ENCODE data around the gene UBASH3B. TPM values are rescaled to one million over a fixed set of nuclear protein-coding genes. Genes with fewer than 3 reads are reported as not detected.
A peak's percentile ranks its signal among the peaks of the same experiment; 100 is the strongest.

The UBASH3B gene
- total RNA-seq, 1 donor from 2014 or later: 62.1 TPM

DNA sequence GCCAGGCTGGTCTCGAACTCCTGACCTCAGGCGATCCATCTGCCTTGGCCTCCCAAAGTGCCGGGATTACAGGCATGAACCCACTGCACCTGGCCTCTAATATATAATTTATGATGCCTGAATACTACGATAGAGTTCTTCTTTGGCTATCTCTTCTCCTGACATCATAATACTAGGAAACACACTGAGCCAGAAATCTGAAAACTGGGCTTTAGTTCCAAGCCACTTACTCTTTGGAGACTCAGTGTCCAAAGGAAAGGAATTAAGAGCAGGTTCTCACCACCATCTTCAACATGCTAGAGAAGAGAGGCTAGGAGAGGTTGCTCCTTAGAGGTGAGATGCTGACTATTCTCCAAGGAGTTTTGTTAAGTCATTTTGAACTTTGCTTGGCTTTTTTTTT lies 52.4 kb downstream of the UBASH3B start:
- Histone ChIP-seq H3K27ac (ENCODE audit: low read depth, low read length) (peak overlapping the region; percentile 58), H3K27me3 (ENCODE audit: insufficient read depth, low read length) (no peaks in the 10 kb centered on the region), H3K9ac (ENCODE audit: low read length) (no peak overlapping the region), H2AFZ (ENCODE audit: low read depth, low read length) (no peak overlapping the region), H3K4me1 (ENCODE audit: insufficient read depth, low read length) (peaks cover 57% of the 10 kb centered on the region), H3K4me2 (ENCODE audit: low read length) (no peak overlapping the region), H3K4me3 (ENCODE audit: insufficient read depth, low read depth, low read length) (no peak overlapping the region), H4K20me1 (ENCODE audit: insufficient read depth, low read length) (no peaks in the 10 kb centered on the region), H3K9me3 (ENCODE audit: insufficient read depth, low read depth, low read length) (no peaks in the 10 kb centered on the region), H3K36me3 (ENCODE audit: insufficient read depth, low read length) (no peaks in the 10 kb centered on the region), H3K79me2 (ENCODE audit: insufficient read depth, low read length) (peaks cover 50% of the 10 kb centered on the region)
- no peak overlapping the region for H3K27ac Mint-ChIP-seq (ENCODE audit: unreplicated experiment)
- peaks cover 12% of the 10 kb centered on the region for H3K36me3 Mint-ChIP-seq (ENCODE audit: low read depth, unreplicated experiment)
- no peaks in the 10 kb centered on the region for H3K9me3 Mint-ChIP-seq (ENCODE audit: unreplicated experiment)
- peaks cover 28% of the 10 kb centered on the region for H3K4me1 Mint-ChIP-seq (ENCODE audit: low read depth, unreplicated experiment)
- no peak for FAIRE-seq
- no peak overlapping the region for H3K4me3 Mint-ChIP-seq (ENCODE audit: unreplicated experiment)
- DNase-seq (ENCODE audit: low read depth): no peak
- TF ChIP-seq EZH2 (IDR thresholded peaks at IDR 0.05; ENCODE audit: insufficient read depth, low read length): no peak
- TF ChIP-seq, protein P1, sequence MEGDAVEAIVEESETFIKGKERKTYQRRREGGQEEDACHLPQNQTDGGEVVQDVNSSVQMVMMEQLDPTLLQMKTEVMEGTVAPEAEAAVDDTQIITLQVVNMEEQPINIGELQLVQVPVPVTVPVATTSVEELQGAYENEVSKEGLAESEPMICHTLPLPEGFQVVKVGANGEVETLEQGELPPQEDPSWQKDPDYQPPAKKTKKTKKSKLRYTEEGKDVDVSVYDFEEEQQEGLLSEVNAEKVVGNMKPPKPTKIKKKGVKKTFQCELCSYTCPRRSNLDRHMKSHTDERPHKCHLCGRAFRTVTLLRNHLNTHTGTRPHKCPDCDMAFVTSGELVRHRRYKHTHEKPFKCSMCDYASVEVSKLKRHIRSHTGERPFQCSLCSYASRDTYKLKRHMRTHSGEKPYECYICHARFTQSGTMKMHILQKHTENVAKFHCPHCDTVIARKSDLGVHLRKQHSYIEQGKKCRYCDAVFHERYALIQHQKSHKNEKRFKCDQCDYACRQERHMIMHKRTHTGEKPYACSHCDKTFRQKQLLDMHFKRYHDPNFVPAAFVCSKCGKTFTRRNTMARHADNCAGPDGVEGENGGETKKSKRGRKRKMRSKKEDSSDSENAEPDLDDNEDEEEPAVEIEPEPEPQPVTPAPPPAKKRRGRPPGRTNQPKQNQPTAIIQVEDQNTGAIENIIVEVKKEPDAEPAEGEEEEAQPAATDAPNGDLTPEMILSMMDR (IDR thresholded peaks at IDR 0.05; ENCODE audit: insufficient read depth, low read depth, low read length): no peak
- H3K27me3 Mint-ChIP-seq (ENCODE audit: low read depth, unreplicated experiment): no peaks in the 10 kb centered on the region

DNA sequence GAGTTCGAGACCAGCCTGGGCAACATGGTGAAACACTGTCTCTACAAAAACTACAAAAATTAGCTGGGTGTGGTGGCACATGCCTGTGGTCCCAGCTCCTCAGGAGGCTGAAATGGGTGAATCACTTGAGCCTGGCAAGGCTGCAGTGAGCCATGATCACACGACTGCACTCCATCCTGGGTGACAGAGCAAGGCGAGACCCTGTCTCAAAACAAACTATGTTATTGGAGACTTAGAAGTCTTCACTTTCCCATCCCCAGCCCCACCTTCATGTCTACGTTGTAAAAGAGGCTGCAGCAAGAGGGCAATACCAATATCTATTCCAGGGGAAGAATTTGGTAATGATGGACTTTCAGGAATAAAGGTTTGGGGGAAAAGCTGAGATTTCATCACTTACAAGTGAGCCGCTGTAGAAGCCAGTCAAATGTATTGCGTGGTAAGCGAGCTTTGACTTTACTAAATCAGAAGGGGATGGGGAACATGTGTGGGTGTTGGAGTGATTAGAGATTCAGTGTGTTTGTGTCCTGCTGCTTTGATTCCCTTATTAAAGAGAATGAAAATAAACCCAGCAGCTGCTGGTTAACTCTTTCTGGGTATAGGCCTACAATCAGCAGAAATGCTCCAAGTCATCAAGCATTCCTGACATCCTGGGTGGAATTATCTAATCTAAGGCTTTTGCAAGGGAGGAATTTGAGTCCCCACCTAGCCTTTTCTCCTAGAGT lies 53.7 kb downstream of the UBASH3B start:
- peaks cover 51% of the 10 kb centered on the region for H3K4me1 ChIP-seq (ENCODE audit: insufficient read depth, low read length)
- peak overlapping the region; percentile 68 for H3K4me2 ChIP-seq (ENCODE audit: low read length)
- Mint-ChIP-seq H3K27me3 (ENCODE audit: low read depth, unreplicated experiment) (no peaks in the 10 kb centered on the region), H3K27ac (ENCODE audit: unreplicated experiment) (peak overlapping the region; percentile 89), H3K36me3 (ENCODE audit: low read depth, unreplicated experiment) (peaks cover 6% of the 10 kb centered on the region), H3K4me3 (ENCODE audit: unreplicated experiment) (peak overlapping the region; percentile 14), H3K9me3 (ENCODE audit: unreplicated experiment) (no peaks in the 10 kb centered on the region), H3K4me1 (ENCODE audit: low read depth, unreplicated experiment) (peaks cover 28% of the 10 kb centered on the region)
- H3K27me3 ChIP-seq (ENCODE audit: insufficient read depth, low read length): no peaks in the 10 kb centered on the region
- H3K9ac ChIP-seq (ENCODE audit: low read length): peak overlapping the region; percentile 76
- H3K9me3 ChIP-seq (ENCODE audit: insufficient read depth, low read depth, low read length): no peaks in the 10 kb centered on the region
- FAIRE-seq (peak; percentile 72), DNase-seq (ENCODE audit: low read depth) (peak; percentile 86)
- peaks cover 50% of the 10 kb centered on the region for H3K79me2 ChIP-seq (ENCODE audit: insufficient read depth, low read length)
- no peaks in the 10 kb centered on the region for H4K20me1 ChIP-seq (ENCODE audit: insufficient read depth, low read length)
- H2AFZ ChIP-seq (ENCODE audit: low read depth, low read length): no peak overlapping the region
- no peak overlapping the region for H3K4me3 ChIP-seq (ENCODE audit: insufficient read depth, low read depth, low read length)
- H3K36me3 ChIP-seq (ENCODE audit: insufficient read depth, low read length): no peaks in the 10 kb centered on the region
- H3K27ac ChIP-seq (ENCODE audit: low read depth, low read length): peak overlapping the region; percentile 86
- TF ChIP-seq, protein P1 (IDR thresholded peaks at IDR 0.05; ENCODE audit: insufficient read depth, low read depth, low read length): no peak
- TF ChIP-seq EZH2 (IDR thresholded peaks at IDR 0.05; ENCODE audit: insufficient read depth, low read length): no peak

DNA sequence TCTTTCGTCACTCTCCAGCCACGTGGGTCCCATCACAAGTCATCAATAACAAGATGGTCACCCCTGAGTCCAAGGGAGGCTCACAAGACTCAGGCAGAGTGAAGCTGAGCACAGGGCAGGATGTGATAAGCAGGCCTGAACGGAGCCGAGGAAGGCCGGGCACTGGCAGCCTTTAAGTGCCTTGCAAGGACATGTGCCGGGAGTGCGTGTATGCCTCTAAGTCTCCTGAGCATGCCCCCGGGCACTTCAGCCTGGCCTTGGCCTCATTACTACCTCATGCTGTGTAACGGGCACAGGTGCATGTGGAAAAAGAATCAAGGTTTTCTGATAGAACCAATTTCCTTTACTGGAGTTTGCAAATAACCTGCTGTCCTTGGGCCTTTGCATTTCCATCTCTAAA lies 55.8 kb downstream of the UBASH3B start:
- H3K4me3 ChIP-seq (ENCODE audit: insufficient read depth, low read depth, low read length): no peak overlapping the region
- no peaks in the 10 kb centered on the region for H4K20me1 ChIP-seq (ENCODE audit: insufficient read depth, low read length)
- Mint-ChIP-seq H3K27me3 (ENCODE audit: low read depth, unreplicated experiment) (no peaks in the 10 kb centered on the region), H3K9me3 (ENCODE audit: unreplicated experiment) (no peaks in the 10 kb centered on the region), H3K27ac (ENCODE audit: unreplicated experiment) (peak overlapping the region; percentile 4), H3K36me3 (ENCODE audit: low read depth, unreplicated experiment) (peaks cover 6% of the 10 kb centered on the region), H3K4me3 (ENCODE audit: unreplicated experiment) (no peak overlapping the region), H3K4me1 (ENCODE audit: low read depth, unreplicated experiment) (peaks cover 35% of the 10 kb centered on the region)
- H3K36me3 ChIP-seq (ENCODE audit: insufficient read depth, low read length): peaks cover 5% of the 10 kb centered on the region
- peaks cover 53% of the 10 kb centered on the region for H3K79me2 ChIP-seq (ENCODE audit: insufficient read depth, low read length)
- H3K4me2 ChIP-seq (ENCODE audit: low read length): no peak overlapping the region
- no peak overlapping the region for H3K27ac ChIP-seq (ENCODE audit: low read depth, low read length)
- DNase-seq (ENCODE audit: low read depth): no peak
- FAIRE-seq: no peak
- no peaks in the 10 kb centered on the region for H3K27me3 ChIP-seq (ENCODE audit: insufficient read depth, low read length)
- peaks cover 51% of the 10 kb centered on the region for H3K4me1 ChIP-seq (ENCODE audit: insufficient read depth, low read length)
- no peaks in the 10 kb centered on the region for H3K9me3 ChIP-seq (ENCODE audit: insufficient read depth, low read depth, low read length)
- TF ChIP-seq, protein P1 (IDR thresholded peaks at IDR 0.05; ENCODE audit: insufficient read depth, low read depth, low read length): no peak
- no peak for TF ChIP-seq EZH2 (IDR thresholded peaks at IDR 0.05; ENCODE audit: insufficient read depth, low read length)
- H2AFZ ChIP-seq (ENCODE audit: low read depth, low read length): no peak overlapping the region
- no peak overlapping the region for H3K9ac ChIP-seq (ENCODE audit: low read length)
